Astrocyte (in vitro differentiated cells and primary cell): ENCODE measurements around the gene MYOG. TPM values are rescaled to one million over a fixed set of nuclear protein-coding genes. Genes with fewer than 3 reads are reported as not detected.

ENCODE experiments used
- DNase-seq: peaks from one replicate; pipeline ENCODE4 v3.0.0-alpha.2; 2010; ENCODE audit warnings: low read depth
- FAIRE-seq: peaks from 2 replicates; lab custom pipeline; 2011; peaks lifted over from hg19 to GRCh38; lab: Jason Lieb, UNC
- H2AFZ ChIP-seq: 2 replicates; pipeline ENCODE4 v1.6.0; 2012; ENCODE audit warnings: low read depth, low read length, inconsistent platforms
- H3K27ac ChIP-seq: 2 replicates; pipeline ENCODE4 v1.5.1; 2011; ENCODE audit warnings: low read depth, low read length, inconsistent platforms
- H3K27me3 ChIP-seq: 2 replicates; pipeline ENCODE4 v1.6.0; 2011; ENCODE audit warnings: low read length, inconsistent platforms; ENCODE audit not compliant: insufficient read depth
- H3K36me3 ChIP-seq: 2 replicates; pipeline ENCODE4 v1.5.1; 2011; ENCODE audit warnings: low read length, inconsistent platforms; ENCODE audit not compliant: insufficient read depth
- H3K4me1 ChIP-seq: 2 replicates; pipeline ENCODE4 v1.5.1; 2011; ENCODE audit warnings: low read length, inconsistent platforms; ENCODE audit not compliant: insufficient read depth
- H3K4me2 ChIP-seq: 2 replicates; pipeline ENCODE4 v1.6.0; 2012; ENCODE audit warnings: low read length, inconsistent platforms
- H3K4me3 ChIP-seq: 2 replicates; pipeline ENCODE4 v1.5.1; 2011; ENCODE audit warnings: low read depth, mild to moderate bottlenecking, low read length, inconsistent platforms; ENCODE audit not compliant: insufficient read depth
- H3K79me2 ChIP-seq: 2 replicates; pipeline ENCODE4 v1.6.0; 2012; ENCODE audit warnings: mild to moderate bottlenecking, low read length, inconsistent platforms; ENCODE audit not compliant: insufficient read depth
- H3K9ac ChIP-seq: 2 replicates; pipeline ENCODE4 v1.6.0; 2012; ENCODE audit warnings: mild to moderate bottlenecking, low read length, inconsistent platforms
- H3K9me3 ChIP-seq: 2 replicates; pipeline ENCODE4 v1.5.1; 2012; ENCODE audit warnings: low read depth, mild to moderate bottlenecking, low read length, inconsistent platforms; ENCODE audit not compliant: insufficient read depth
- H4K20me1 ChIP-seq: 2 replicates; pipeline ENCODE4 v1.6.0; 2012; ENCODE audit warnings: low read length, inconsistent platforms; ENCODE audit not compliant: insufficient read depth
- H3K27ac Mint-ChIP-seq: one replicate; pipeline ENCODE4 v1.8.0; 2021; ENCODE audit warnings: mild to moderate bottlenecking, mixed read lengths; ENCODE audit not compliant: unreplicated experiment
- H3K27me3 Mint-ChIP-seq: one replicate; pipeline ENCODE4 v1.8.0; 2021; ENCODE audit warnings: low read depth, mixed read lengths; ENCODE audit not compliant: unreplicated experiment
- H3K36me3 Mint-ChIP-seq: one replicate; pipeline ENCODE4 v1.8.0; 2021; ENCODE audit warnings: low read depth, mixed read lengths; ENCODE audit not compliant: unreplicated experiment
- H3K4me1 Mint-ChIP-seq: one replicate; pipeline ENCODE4 v1.8.0; 2021; ENCODE audit warnings: low read depth, mixed read lengths; ENCODE audit not compliant: unreplicated experiment
- H3K4me3 Mint-ChIP-seq: one replicate; pipeline ENCODE4 v1.8.0; 2021; ENCODE audit warnings: mild to moderate bottlenecking, moderate library complexity, mixed read lengths; ENCODE audit not compliant: unreplicated experiment
- H3K9me3 Mint-ChIP-seq: one replicate; pipeline ENCODE4 v1.8.0; 2021; ENCODE audit warnings: mild to moderate bottlenecking, mixed read lengths; ENCODE audit not compliant: unreplicated experiment
- CTCF ChIP-seq: IDR thresholded peaks from 2 replicates; pipeline ENCODE4 v1.5.1; 2011; ENCODE audit warnings: low read depth, mild to moderate bottlenecking, inconsistent platforms, low read length, moderate library complexity; ENCODE audit not compliant: insufficient read depth
- EZH2 ChIP-seq: IDR thresholded peaks from 2 replicates; pipeline ENCODE4 v1.6.1; 2012; ENCODE audit warnings: mild to moderate bottlenecking, low read length, inconsistent platforms; ENCODE audit not compliant: insufficient read depth
- total RNA-seq: library from RNA; stranded (reverse); gene quantifications from 2 replicates; pipeline ENCODE4 v1.2.1, GENCODE V29; 2021

The MYOG gene
- total RNA-seq, 1 donor from 2014 or later, result not detected

GRCh38 chr1:203073469-203073868 lies 12.3 kb downstream of the MYOG start:
- no peak overlapping the region for H2AFZ ChIP-seq
- DNase-seq, result no peak
- H3K4me2 ChIP-seq, result no peak overlapping the region
- no peaks in the 10 kb centered on the region for H3K79me2 ChIP-seq
- peaks cover 3% of the 10 kb centered on the region for H3K9me3 Mint-ChIP-seq
- no peaks in the 10 kb centered on the region for H3K36me3 ChIP-seq
- FAIRE-seq, result no peak
- no peak overlapping the region for H3K27ac Mint-ChIP-seq
- H4K20me1 ChIP-seq, result no peaks in the 10 kb centered on the region
- no peak overlapping the region for H3K27ac ChIP-seq
- H3K9ac ChIP-seq, result no peak overlapping the region
- peaks cover 56% of the 10 kb centered on the region for H3K27me3 Mint-ChIP-seq
- H3K27me3 ChIP-seq, result peaks cover 41% of the 10 kb centered on the region
- H3K36me3 Mint-ChIP-seq, result peaks cover 31% of the 10 kb centered on the region
- H3K4me3 Mint-ChIP-seq, result no peak overlapping the region
- TF ChIP-seq EZH2 (no peak), CTCF (no peak)
- peaks cover 9% of the 10 kb centered on the region for H3K4me1 Mint-ChIP-seq
- no peaks in the 10 kb centered on the region for H3K4me1 ChIP-seq
- H3K4me3 ChIP-seq, result no peak overlapping the region
- no peaks in the 10 kb centered on the region for H3K9me3 ChIP-seq

GRCh38 chr1:203072911-203073310 lies 12.9 kb downstream of the MYOG start:
- Mint-ChIP-seq H3K36me3 (peaks cover 30% of the 10 kb centered on the region), H3K9me3 (peaks cover 3% of the 10 kb centered on the region), H3K4me1 (peaks cover 9% of the 10 kb centered on the region), H3K4me3 (no peak overlapping the region), H3K27ac (no peak overlapping the region), H3K27me3 (peaks cover 52% of the 10 kb centered on the region)
- Histone ChIP-seq H3K27ac (no peak overlapping the region), H3K27me3 (peaks cover 39% of the 10 kb centered on the region), H3K4me3 (no peak overlapping the region), H3K36me3 (no peaks in the 10 kb centered on the region), H2AFZ (no peak overlapping the region), H3K79me2 (no peaks in the 10 kb centered on the region), H3K9ac (no peak overlapping the region), H3K4me2 (no peak overlapping the region), H3K9me3 (no peaks in the 10 kb centered on the region), H3K4me1 (no peaks in the 10 kb centered on the region), H4K20me1 (no peaks in the 10 kb centered on the region)
- DNase-seq (peak; percentile 2), FAIRE-seq (no peak)
- no peak for TF ChIP-seq CTCF

- peaks cover 31% of the 10 kb centered on the region for H3K27me3 ChIP-seq
Measured at GRCh38 chr1:203072002-203072602, 13.7 kb downstream of the MYOG start.

More at GRCh38 chr1:203072002-203072602, 13.7 kb downstream of the MYOG start:
- Histone ChIP-seq H3K27ac (no peak overlapping the region), H3K4me3 (no peak overlapping the region), H3K9me3 (no peaks in the 10 kb centered on the region), H3K36me3 (no peaks in the 10 kb centered on the region), H3K4me2 (no peak overlapping the region), H3K9ac (no peak overlapping the region), H4K20me1 (no peaks in the 10 kb centered on the region), H3K79me2 (no peaks in the 10 kb centered on the region), H3K4me1 (no peaks in the 10 kb centered on the region), H2AFZ (no peak overlapping the region)
- no peak overlapping the region for H3K4me3 Mint-ChIP-seq
- FAIRE-seq, result no peak
- no peak for DNase-seq
- peaks cover 49% of the 10 kb centered on the region for H3K27me3 Mint-ChIP-seq
- peaks cover 34% of the 10 kb centered on the region for H3K36me3 Mint-ChIP-seq
- H3K27ac Mint-ChIP-seq, result no peak overlapping the region
- H3K4me1 Mint-ChIP-seq, result peaks cover 9% of the 10 kb centered on the region
- H3K9me3 Mint-ChIP-seq, result peaks cover 3% of the 10 kb centered on the region
- TF ChIP-seq CTCF, result no peak
- no peak for TF ChIP-seq EZH2
